IMR-90 (cell line): ENCODE measurements around the gene LRRTM4. TPM values are rescaled to one million over a fixed set of nuclear protein-coding genes. Genes with fewer than 3 reads are reported as not detected.

Experiments
- ATAC-seq: fragments of 200-7000 bp; cut with Tn5 transposase; 2 replicates; pipeline ENCODE4 v1.9.1; 2020; ENCODE audit warnings: low read depth, mild to moderate bottlenecking, moderate library complexity
- BruUV-seq: library from RNA; stranded (reverse); fragments of 400-500 nt; replicated peaks from 2 replicates; lab custom pipeline; 2021; lab: Mats Ljungman, UMichigan
- CTCF ChIA-PET: fragments of 300-600 bp; formaldehyde crosslinking; extraction: SDS; loops from one replicate; lab custom pipeline; 2021; ENCODE audit warnings: antibody characterized with exemption; lab: Yijun Ruan, JAX
- POLR2A ChIA-PET: fragments of 300-600 bp; sonication (Branson Sonifier 250); formaldehyde crosslinking; loops from one replicate; lab custom pipeline; 2022; ENCODE audit warnings: antibody characterized with exemption; ENCODE audit not compliant: unreplicated experiment; lab: Charles Lee
- DNase-seq: peaks from one replicate; pipeline ENCODE4 v3.0.0; 2013
- H2AFZ ChIP-seq: replicated peaks from 2 replicates; pipeline ENCODE3; 2013; ENCODE audit warnings: low read length, mild to moderate bottlenecking; ENCODE audit not compliant: poor library complexity
- H2AK5ac ChIP-seq: 2 replicates; pipeline ENCODE4 v1.6.1; 2013; ENCODE audit warnings: low read depth, low read length, inconsistent platforms
- H2AK9ac ChIP-seq: replicated peaks from 2 replicates; pipeline ENCODE3; 2013; ENCODE audit warnings: mild to moderate bottlenecking, low read depth, low read length, moderate library complexity; ENCODE audit not compliant: poor library complexity
- H2BK120ac ChIP-seq: 2 replicates; pipeline ENCODE4 v1.6.1; 2013; ENCODE audit warnings: low read depth, low read length, inconsistent platforms
- H2BK15ac ChIP-seq: 3 replicates; pipeline ENCODE4 v1.6.1; 2013; ENCODE audit warnings: low read depth, low read length, inconsistent platforms
- H2BK20ac ChIP-seq: 2 replicates; pipeline ENCODE4 v1.6.1; 2013; ENCODE audit warnings: low read depth, mild to moderate bottlenecking, inconsistent platforms, low read length, moderate library complexity
- H2BK5ac ChIP-seq: 2 replicates; pipeline ENCODE4 v1.6.1; 2013; ENCODE audit warnings: mild to moderate bottlenecking, low read depth, low read length, inconsistent platforms; ENCODE audit not compliant: poor library complexity, severe bottlenecking
- H3K14ac ChIP-seq: replicated peaks from 2 replicates; pipeline ENCODE4 v1.6.1; 2013; ENCODE audit warnings: low read depth, low read length, inconsistent platforms
- H3K18ac ChIP-seq: 2 replicates; pipeline ENCODE4 v1.6.1; 2013; ENCODE audit warnings: low read depth, low read length, control low read depth
- H3K23ac ChIP-seq: 2 replicates; pipeline ENCODE4 v1.6.1; 2013; ENCODE audit warnings: low read depth, low read length, inconsistent platforms
- H3K27ac ChIP-seq: 2 replicates; pipeline ENCODE4 v1.5.1; 2013; ENCODE audit warnings: mild to moderate bottlenecking, control low read depth, low read length; ENCODE audit not compliant: insufficient read depth
- H3K27me3 ChIP-seq: 2 replicates; pipeline ENCODE4 v1.6.1; 2013; ENCODE audit warnings: low read length; ENCODE audit not compliant: control insufficient read depth, insufficient read depth
- H3K36me3 ChIP-seq: 2 replicates; pipeline ENCODE4 v1.6.1; 2013; ENCODE audit warnings: low read length, mixed read lengths; ENCODE audit not compliant: control insufficient read depth, insufficient read depth
- H3K4ac ChIP-seq: 2 replicates; pipeline ENCODE4 v1.6.1; 2013; ENCODE audit warnings: low read depth, low read length, inconsistent platforms
- H3K4me1 ChIP-seq: 2 replicates; pipeline ENCODE4 v1.6.1; 2013; ENCODE audit warnings: low read length, mixed read lengths; ENCODE audit not compliant: control insufficient read depth, insufficient read depth
- H3K4me2 ChIP-seq: 2 replicates; pipeline ENCODE4 v1.6.1; 2013; ENCODE audit warnings: low read depth, mild to moderate bottlenecking, control low read depth, low read length, moderate library complexity
- H3K4me3 ChIP-seq: 2 replicates; pipeline ENCODE4 v1.5.1; 2013; ENCODE audit warnings: low read depth, mild to moderate bottlenecking, control low read depth, low read length, moderate library complexity; ENCODE audit not compliant: insufficient read depth
- H3K56ac ChIP-seq: 2 replicates; pipeline ENCODE4 v1.6.1; 2013; ENCODE audit warnings: low read length, inconsistent platforms; ENCODE audit not compliant: insufficient read depth; ENCODE audit errors: extremely low read depth
- H3K79me1 ChIP-seq, 2 experiments: 2 replicates each; pipeline ENCODE4 v1.6.1; 2013; ENCODE audit warnings: low read length in 2 of 2, inconsistent platforms in 1 of 2, low read depth in 1 of 2
- H3K9ac ChIP-seq: 2 replicates; pipeline ENCODE4 v1.6.1; 2013; ENCODE audit warnings: low read depth, low read length, control low read depth
- H3K9me1 ChIP-seq: 2 replicates; pipeline ENCODE4 v1.6.1; 2013; ENCODE audit warnings: low read length, inconsistent platforms; ENCODE audit not compliant: insufficient read depth
- H3K9me3 ChIP-seq: 2 replicates; pipeline ENCODE4 v1.6.1; 2013; ENCODE audit warnings: low read length; ENCODE audit not compliant: control insufficient read depth, insufficient read depth
- H4K20me1 ChIP-seq: 2 replicates; pipeline ENCODE4 v1.6.1; 2013; ENCODE audit warnings: low read length, inconsistent platforms; ENCODE audit not compliant: insufficient read depth
- H4K5ac ChIP-seq: 2 replicates; pipeline ENCODE4 v1.6.1; 2013; ENCODE audit warnings: mild to moderate bottlenecking, low read depth, low read length, control low read depth
- H4K8ac ChIP-seq, 2 experiments: 2 replicates each; pipeline ENCODE4 v1.6.1; 2013; ENCODE audit warnings: low read depth in 2 of 2, low read length in 2 of 2, control low read depth in 1 of 2, inconsistent platforms in 1 of 2
- H4K91ac ChIP-seq: 2 replicates; pipeline ENCODE4 v1.6.1; 2013; ENCODE audit warnings: low read depth, low read length, inconsistent platforms; ENCODE audit not compliant: insufficient read depth
- CTCF ChIP-seq: conservative IDR thresholded peaks from 2 replicates; pipeline ENCODE4 v1.5.1; 2012; ENCODE audit warnings: mild to moderate bottlenecking, low read depth, low read length, improper control_type of control experiment
- FOS ChIP-seq: fragments of 150-350 bp; IDR thresholded peaks from 2 replicates; pipeline ENCODE4 v1.6.1; 2016; ENCODE audit warnings: low read depth, low read length
- POLR2A ChIP-seq: IDR thresholded peaks from 2 replicates; pipeline ENCODE4 v1.6.1; 2012; ENCODE audit warnings: mild to moderate bottlenecking, low read depth, low read length
- WGBS, 2 experiments: methylation state at CpG; one replicate each; pipeline versions ENCODE4 v1.1.5 to v1.1.7; 2013; ENCODE audit warnings: missing lambda C conversion rate in 2 of 2; ENCODE audit not compliant: insufficient read length in 1 of 2; ENCODE audit errors: extremely low coverage in 2 of 2; 5-methylcytosine and 5-hydroxymethylcytosine counted together
- dilution Hi-C: fragments of 300-500 bp; cut with HindIII; formaldehyde crosslinking; loops from one replicate; pipeline ENCODE4 v1.14.3; 2018; ENCODE audit warnings: low sequenced_read_pairs; ENCODE audit not compliant: unreplicated experiment
- in situ Hi-C: fragments of 300-500 bp; cut with MboI; formaldehyde crosslinking; loops from 3 replicates; pipeline ENCODE4 v1.14.3; 2019; ENCODE audit warnings: low sequenced_read_pairs, inconsistent platforms, mixed read lengths
- intact Hi-C: fragments of 100-400 bp; cut with micrococcal nuclease; formaldehyde crosslinking; loops from 2 replicates; pipeline ENCODE4 v1.10.0; 2022
- polyA plus RNA-seq, 3 experiments: library from polyadenylated mRNA; depleted of rRNA; stranded (reverse); fragments of >200 nt; gene quantifications; 2 replicates each; pipeline ENCODE4 v1.2.3, GENCODE V29; 2012; ENCODE audit warnings: low replicate concordance in 1 of 3
- total RNA-seq: library from RNA; depleted of rRNA; stranded (reverse); fragments of >200 nt; gene quantifications from 2 replicates; pipeline ENCODE4 v1.2.3, GENCODE V29; 2012

LRRTM4 gene
- total and polyA plus RNA-seq, 2 of the 4 experiments (the other 2 are of a cell fraction): not detected

- CTCF ChIA-PET: interaction anchor here (0.9 kb wide), 1 partner anchor 11 kb away, joined by 3 read pairs; no protein-coding TSS in a partner anchor
Measured at GRCh38 chr2:76997296-76997695, 524.9 kb downstream of the LRRTM4 start.

More at GRCh38 chr2:76997296-76997695, 524.9 kb downstream of the LRRTM4 start:
- in situ Hi-C loops: no loop called here
- no peak for DNase-seq
- no peak overlapping the region for H3K9ac ChIP-seq
- BruUV-seq: no TSS peak
- H4K20me1 ChIP-seq: no peaks in the 10 kb centered on the region
- POLR2A ChIA-PET: no interaction called here
- H3K27me3 ChIP-seq: no peaks in the 10 kb centered on the region
- no peaks in the 10 kb centered on the region for H3K9me1 ChIP-seq
- H3K23ac ChIP-seq: no peak overlapping the region
- H4K8ac ChIP-seq: no peak overlapping the region
- intact Hi-C loops: no loop called here
- H2BK5ac ChIP-seq: no peak overlapping the region
- no CpG with 5 or more reads among the region's 1 CpG for WGBS, 2 experiments
- no peak overlapping the region for H2AK9ac ChIP-seq
- H3K4ac ChIP-seq: no peak overlapping the region
- ATAC-seq: no peak
- no peak overlapping the region for H3K14ac ChIP-seq
- H2BK120ac ChIP-seq: no peak overlapping the region
- dilution Hi-C loops: no loop called here
- H3K4me2 ChIP-seq: no peak overlapping the region
- H4K91ac ChIP-seq: no peak overlapping the region
- no peaks in the 10 kb centered on the region for H3K9me3 ChIP-seq
- H3K56ac ChIP-seq: no peak overlapping the region
- no peak overlapping the region for H2AFZ ChIP-seq
- no peaks in the 10 kb centered on the region for H3K36me3 ChIP-seq
- H3K27ac ChIP-seq: no peak overlapping the region
- H3K18ac ChIP-seq: no peak overlapping the region
- TF ChIP-seq POLR2A (no peak), CTCF (no peak), FOS (no peak)
- no peaks in the 10 kb centered on the region for H3K4me1 ChIP-seq
- H3K79me1 ChIP-seq: no peaks in the 10 kb centered on the region
- no peak overlapping the region for H2AK5ac ChIP-seq
- no peak overlapping the region for H2BK20ac ChIP-seq
- H4K5ac ChIP-seq: no peak overlapping the region
- H3K4me3 ChIP-seq: no peak overlapping the region
- no peak overlapping the region for H2BK15ac ChIP-seq
